ENCODE data around the gene MDN1. TPM values are rescaled to one million over a fixed set of nuclear protein-coding genes. Genes with fewer than 3 reads are reported as not detected.

The MDN1 gene
- total and polyA plus RNA-seq, 2 of the 13 experiments (the other 11 are each of a cell fraction or from before 2014, with no cell fraction given): 18.8 to 52.9 TPM

- no peaks in the 10 kb centered on the region for H3K9me3 ChIP-seq (ENCODE audit: low read length)
- TF ChIP-seq KLF12 (CRISPR knock-in tag; IDR thresholded peaks at IDR 0.05; ENCODE audit: borderline replicate concordance): no peak
- no peak for TF ChIP-seq ZNF577 (CRISPR knock-in tag; IDR thresholded peaks at IDR 0.05; ENCODE audit: borderline replicate concordance, low read depth)
- TF ChIP-seq MYC (CRISPR knock-in tag; IDR thresholded peaks at IDR 0.05; ENCODE audit: borderline replicate concordance): no peak
- no peak for TF ChIP-seq NONO (IDR thresholded peaks at IDR 0.05)
- no peak for TF ChIP-seq NONO (CRISPR knock-in tag; conservative IDR thresholded peaks at IDR 0.05)
- no peak for TF ChIP-seq ZNF761 (CRISPR knock-in tag; conservative IDR thresholded peaks at IDR 0.05)
- no peak for TF ChIP-seq ZFP41 (CRISPR knock-in tag; IDR thresholded peaks at IDR 0.05; ENCODE audit: borderline replicate concordance)
- no peak overlapping the region for H3K27ac ChIP-seq (ENCODE audit: extremely low read length, insufficient read depth, low read length)
- peaks cover 12 to 47% of the 10 kb centered on the region in 2 experiments for H3K36me3 ChIP-seq (replicated peaks in 1 of 2; ENCODE audit: control insufficient read depth in 1 of 2, insufficient read depth in 2 of 2, low read length in 2 of 2)
- no peaks in the 10 kb centered on the region for H3K4me1 ChIP-seq (ENCODE audit: insufficient read depth, low read length)
- no peaks in the 10 kb centered on the region for H4K20me1 ChIP-seq (ENCODE audit: insufficient read depth, low read length)
- in situ Hi-C loops (cut with HindIII; ENCODE audit: extremely low pct_ligation_motif_present, low pct_unique_long_range_greater_than_20kb): no loop called here
- no peak overlapping the region for H3K9ac ChIP-seq (ENCODE audit: insufficient read depth, low read depth, low read length)
- H2AFZ ChIP-seq (ENCODE audit: low read length): no peak overlapping the region
- intact Hi-C loops (cut with micrococcal nuclease; ENCODE audit: unreplicated experiment): no loop called here
- no peaks in the 10 kb centered on the region for H3K79me2 ChIP-seq (ENCODE audit: insufficient read depth, low read length)
- FAIRE-seq (no peak), DNase-seq (ENCODE audit: low spot score) (no peak), ATAC-seq (no peak)
- H3K4me2 ChIP-seq (ENCODE audit: low read depth, low read length): no peak overlapping the region
- no peaks in the 10 kb centered on the region for H3K27me3 ChIP-seq (ENCODE audit: control insufficient read depth in 1 of 2, insufficient read depth in 2 of 2, low read length in 2 of 2)
- BruUV-seq (replicated peaks): no TSS peak
- WGBS (ENCODE audit: low lambda C conversion rate): 99% methylated on average over 4 of the region's 4 CpGs
- ChIA-PET CTCF (ENCODE audit: low intra/inter-chr PET ratio, low total read pairs) (no interaction called here), POLR2A (no interaction called here)
- no peak overlapping the region for H3K4me3 ChIP-seq (replicated peaks in 1 of 3; ENCODE audit: insufficient read depth in 1 of 3, low read depth in 2 of 3, low read length in 3 of 3)
These were observed 40.1 kb upstream of the MDN1 start for GRCh38 chr6:89859744-89860143.

- no peak for DNase-seq (ENCODE audit: low spot score)
- ChIA-PET CTCF (ENCODE audit: low intra/inter-chr PET ratio, low total read pairs) (no interaction called here), POLR2A (interaction anchor here (0.6 kb wide), 1 partner anchor 299 kb away, joined by 3 read pairs; no protein-coding TSS in a partner anchor)
- H3K36me3 ChIP-seq (replicated peaks in 1 of 2; ENCODE audit: control insufficient read depth in 1 of 2, insufficient read depth in 2 of 2, low read length in 2 of 2): peaks cover 10 to 47% of the 10 kb centered on the region in 2 experiments
- 100% methylated on average over 1 of the region's 1 CpG for WGBS (ENCODE audit: low lambda C conversion rate)
- no peaks in the 10 kb centered on the region for H3K79me2 ChIP-seq (ENCODE audit: insufficient read depth, low read length)
- no peak overlapping the region for H3K4me2 ChIP-seq (ENCODE audit: low read depth, low read length)
- ATAC-seq: no peak
- no peak overlapping the region for H3K9ac ChIP-seq (ENCODE audit: insufficient read depth, low read depth, low read length)
- BruUV-seq (replicated peaks): no TSS peak
- H3K4me3 ChIP-seq (replicated peaks in 1 of 3; ENCODE audit: insufficient read depth in 1 of 3, low read depth in 2 of 3, low read length in 3 of 3): no peak overlapping the region
- no peaks in the 10 kb centered on the region for H3K9me3 ChIP-seq (ENCODE audit: low read length)
- in situ Hi-C loops (cut with HindIII; ENCODE audit: extremely low pct_ligation_motif_present, low pct_unique_long_range_greater_than_20kb) (no loop called here), intact Hi-C loops (cut with micrococcal nuclease; ENCODE audit: unreplicated experiment) (no loop called here)
- no peak for FAIRE-seq
- H3K27ac ChIP-seq (ENCODE audit: extremely low read length, insufficient read depth, low read length): no peak overlapping the region
- H3K27me3 ChIP-seq (ENCODE audit: control insufficient read depth in 1 of 2, insufficient read depth in 2 of 2, low read length in 2 of 2): no peaks in the 10 kb centered on the region
- no peaks in the 10 kb centered on the region for H3K4me1 ChIP-seq (ENCODE audit: insufficient read depth, low read length)
- H2AFZ ChIP-seq (ENCODE audit: low read length): no peak overlapping the region
- no peaks in the 10 kb centered on the region for H4K20me1 ChIP-seq (ENCODE audit: insufficient read depth, low read length)
- TF ChIP-seq HNF4A (CRISPR knock-in tag; IDR thresholded peaks at IDR 0.05) (no peak), TARDBP (CRISPR knock-in tag; IDR thresholded peaks at IDR 0.05) (no peak), ZNF30 (CRISPR knock-in tag; IDR thresholded peaks at IDR 0.05) (no peak), HCFC1 (IDR thresholded peaks at IDR 0.05; ENCODE audit: low read depth, low read length) (no peak), FLYWCH1 (CRISPR knock-in tag; IDR thresholded peaks at IDR 0.05) (no peak), MLLT10 (CRISPR knock-in tag; IDR thresholded peaks at IDR 0.05) (no peak)
- TF ChIP-seq, protein P1, sequence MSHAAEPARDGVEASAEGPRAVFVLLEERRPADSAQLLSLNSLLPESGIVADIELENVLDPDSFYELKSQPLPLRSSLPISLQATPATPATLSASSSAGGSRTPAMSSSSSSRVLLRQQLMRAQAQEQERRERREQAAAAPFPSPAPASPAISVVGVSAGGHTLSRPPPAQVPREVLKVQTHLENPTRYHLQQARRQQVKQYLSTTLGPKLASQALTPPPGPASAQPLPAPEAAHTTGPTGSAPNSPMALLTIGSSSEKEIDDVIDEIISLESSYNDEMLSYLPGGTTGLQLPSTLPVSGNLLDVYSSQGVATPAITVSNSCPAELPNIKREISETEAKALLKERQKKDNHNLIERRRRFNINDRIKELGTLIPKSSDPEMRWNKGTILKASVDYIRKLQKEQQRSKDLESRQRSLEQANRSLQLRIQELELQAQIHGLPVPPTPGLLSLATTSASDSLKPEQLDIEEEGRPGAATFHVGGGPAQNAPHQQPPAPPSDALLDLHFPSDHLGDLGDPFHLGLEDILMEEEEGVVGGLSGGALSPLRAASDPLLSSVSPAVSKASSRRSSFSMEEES (CRISPR knock-in tag; IDR thresholded peaks at IDR 0.05): no peak
These were observed 38.4 kb upstream of the MDN1 start for GRCh38 chr6:89858041-89858440.

All from HepG2 (cell line).